ENCODE results near the gene MORF4L1.

DNA sequence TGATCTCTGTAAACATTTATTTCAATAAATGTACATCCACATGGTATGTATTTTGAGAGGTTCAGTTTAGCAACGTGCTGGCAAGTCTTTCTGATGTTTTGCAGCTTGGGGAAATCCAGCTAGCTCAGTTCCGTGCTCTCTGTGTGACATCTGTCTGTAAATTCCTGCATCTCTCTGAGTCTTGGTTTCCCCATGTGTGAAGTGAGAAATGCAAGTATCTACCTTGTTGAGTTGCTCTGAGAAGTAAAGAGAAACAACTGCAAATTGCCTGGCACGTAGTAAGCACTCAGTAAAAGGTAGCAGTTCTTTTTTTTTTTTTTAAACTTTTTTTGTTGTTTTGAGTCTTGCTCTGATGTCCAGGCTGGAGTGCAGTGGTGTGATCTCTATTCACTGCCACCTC is 30.2 kb upstream of the MORF4L1 start:
- TF ChIP-seq, protein P1, sequence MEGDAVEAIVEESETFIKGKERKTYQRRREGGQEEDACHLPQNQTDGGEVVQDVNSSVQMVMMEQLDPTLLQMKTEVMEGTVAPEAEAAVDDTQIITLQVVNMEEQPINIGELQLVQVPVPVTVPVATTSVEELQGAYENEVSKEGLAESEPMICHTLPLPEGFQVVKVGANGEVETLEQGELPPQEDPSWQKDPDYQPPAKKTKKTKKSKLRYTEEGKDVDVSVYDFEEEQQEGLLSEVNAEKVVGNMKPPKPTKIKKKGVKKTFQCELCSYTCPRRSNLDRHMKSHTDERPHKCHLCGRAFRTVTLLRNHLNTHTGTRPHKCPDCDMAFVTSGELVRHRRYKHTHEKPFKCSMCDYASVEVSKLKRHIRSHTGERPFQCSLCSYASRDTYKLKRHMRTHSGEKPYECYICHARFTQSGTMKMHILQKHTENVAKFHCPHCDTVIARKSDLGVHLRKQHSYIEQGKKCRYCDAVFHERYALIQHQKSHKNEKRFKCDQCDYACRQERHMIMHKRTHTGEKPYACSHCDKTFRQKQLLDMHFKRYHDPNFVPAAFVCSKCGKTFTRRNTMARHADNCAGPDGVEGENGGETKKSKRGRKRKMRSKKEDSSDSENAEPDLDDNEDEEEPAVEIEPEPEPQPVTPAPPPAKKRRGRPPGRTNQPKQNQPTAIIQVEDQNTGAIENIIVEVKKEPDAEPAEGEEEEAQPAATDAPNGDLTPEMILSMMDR (IDR thresholded peaks at IDR 0.05): no peak
- TF ChIP-seq POLR2A (IDR thresholded peaks at IDR 0.05): no peak

Measured in heart left ventricle (tissue), 13 donors.